ENCODE data around the gene DERL3. TPM values are rescaled to one million over a fixed set of nuclear protein-coding genes. Genes with fewer than 3 reads are reported as not detected.

DERL3 gene
- total RNA-seq, 2 experiments from 2014 or later: 0.66 to 0.98 TPM

DNA sequence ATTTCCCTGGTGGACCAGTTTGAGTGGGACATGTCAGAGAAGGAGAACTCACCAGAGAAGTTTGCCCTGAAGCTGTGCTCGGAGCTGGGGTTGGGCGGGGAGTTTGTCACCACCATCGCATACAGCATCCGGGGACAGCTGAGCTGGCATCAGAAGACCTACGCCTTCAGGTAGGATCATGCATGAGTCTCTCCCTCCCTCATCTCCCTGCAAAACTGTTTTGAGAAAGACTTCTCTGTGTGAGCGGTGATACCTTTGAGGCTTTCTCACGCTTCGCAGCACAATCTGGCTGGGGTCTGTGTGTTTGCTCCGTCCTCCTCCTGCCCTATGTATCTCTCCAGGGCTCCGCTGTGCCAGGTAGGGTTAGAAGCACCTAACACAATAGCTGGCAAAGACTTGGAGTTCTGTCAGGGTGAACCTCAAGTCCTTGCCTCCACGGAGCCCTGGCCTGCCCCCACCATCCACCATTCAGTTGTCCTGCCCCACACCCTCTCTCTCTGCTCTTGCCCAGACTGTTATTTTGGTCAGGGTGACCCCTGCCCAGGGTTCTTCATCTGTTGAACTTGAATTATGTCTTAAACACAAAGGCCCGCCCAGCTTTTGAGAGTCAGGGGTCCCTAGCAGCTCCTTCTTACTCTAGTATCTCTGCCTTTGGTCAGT is 13.4 kb downstream of the DERL3 start:
- H3K4me3 Mint-ChIP-seq: no peak overlapping the region
- no peaks in the 10 kb centered on the region for H3K9me3 ChIP-seq (ENCODE audit: control insufficient read depth in 1 of 2, insufficient read depth in 1 of 2, low read length in 2 of 2)

GRCh38 chr22:23824476-23825245 is 14.1 kb downstream of the DERL3 start:
- H3K36me3 Mint-ChIP-seq (ENCODE audit: low read depth): peaks cover 79% of the 10 kb centered on the region
- no peak overlapping the region for H3K27ac Mint-ChIP-seq

More for the DNA sequence above, 13.4 kb downstream of the DERL3 start:
- peak in 1 of 14 experiments; percentile 5 for DNase-seq
- H3K36me3 ChIP-seq (ENCODE audit: insufficient read depth, low read length): peaks cover 78% of the 10 kb centered on the region
- H3K4me1 Mint-ChIP-seq (ENCODE audit: low read depth): no peaks in the 10 kb centered on the region
- ChIA-PET CTCF (no interaction called here), POLR2A (no interaction called here)
- no peak for ATAC-seq (ENCODE audit: poor library complexity)
- H3K27me3 ChIP-seq (ENCODE audit: control insufficient read depth in 1 of 2, insufficient read depth in 2 of 2, low read length in 2 of 2): no peaks in the 10 kb centered on the region
- no peak overlapping the region for H3K27ac ChIP-seq (ENCODE audit: low read depth in 1 of 2, low read length in 2 of 2)
- H3K36me3 Mint-ChIP-seq (ENCODE audit: low read depth): peaks cover 79% of the 10 kb centered on the region
- H3K4me3 ChIP-seq (ENCODE audit: low read length): no peak overlapping the region
- TF ChIP-seq, protein P1, sequence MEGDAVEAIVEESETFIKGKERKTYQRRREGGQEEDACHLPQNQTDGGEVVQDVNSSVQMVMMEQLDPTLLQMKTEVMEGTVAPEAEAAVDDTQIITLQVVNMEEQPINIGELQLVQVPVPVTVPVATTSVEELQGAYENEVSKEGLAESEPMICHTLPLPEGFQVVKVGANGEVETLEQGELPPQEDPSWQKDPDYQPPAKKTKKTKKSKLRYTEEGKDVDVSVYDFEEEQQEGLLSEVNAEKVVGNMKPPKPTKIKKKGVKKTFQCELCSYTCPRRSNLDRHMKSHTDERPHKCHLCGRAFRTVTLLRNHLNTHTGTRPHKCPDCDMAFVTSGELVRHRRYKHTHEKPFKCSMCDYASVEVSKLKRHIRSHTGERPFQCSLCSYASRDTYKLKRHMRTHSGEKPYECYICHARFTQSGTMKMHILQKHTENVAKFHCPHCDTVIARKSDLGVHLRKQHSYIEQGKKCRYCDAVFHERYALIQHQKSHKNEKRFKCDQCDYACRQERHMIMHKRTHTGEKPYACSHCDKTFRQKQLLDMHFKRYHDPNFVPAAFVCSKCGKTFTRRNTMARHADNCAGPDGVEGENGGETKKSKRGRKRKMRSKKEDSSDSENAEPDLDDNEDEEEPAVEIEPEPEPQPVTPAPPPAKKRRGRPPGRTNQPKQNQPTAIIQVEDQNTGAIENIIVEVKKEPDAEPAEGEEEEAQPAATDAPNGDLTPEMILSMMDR (IDR thresholded peaks at IDR 0.05): no peak
- H3K9me3 Mint-ChIP-seq: no peaks in the 10 kb centered on the region
- H3K27me3 Mint-ChIP-seq: no peaks in the 10 kb centered on the region
- H3K27ac Mint-ChIP-seq: no peak overlapping the region
- peaks cover 5% of the 10 kb centered on the region for H3K4me1 ChIP-seq (ENCODE audit: insufficient read depth, low read length)
- intact Hi-C loops (cut with DNase I, micrococcal nuclease): no loop called here

DNA sequence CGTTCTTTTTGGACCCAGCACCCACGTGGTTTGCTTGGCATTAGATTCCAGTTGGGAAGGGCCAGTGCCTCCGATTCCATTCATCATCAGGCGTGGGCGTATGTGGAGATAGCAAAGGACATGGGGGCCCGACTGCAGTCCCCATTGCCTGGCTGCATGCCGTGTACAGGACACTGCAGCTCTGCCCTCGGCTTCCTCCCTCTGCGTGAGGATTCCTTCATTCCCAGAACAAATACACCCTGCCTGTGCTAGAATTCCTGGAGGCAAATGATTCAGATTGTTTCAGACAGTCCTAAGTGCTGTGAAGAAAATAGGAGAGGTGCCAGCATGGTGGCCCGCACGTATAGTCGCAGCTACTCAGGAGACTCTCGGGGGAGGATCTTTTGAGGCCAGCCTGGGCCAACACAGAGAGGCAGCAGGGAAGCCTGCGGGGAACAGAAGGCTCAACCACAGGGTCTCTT is 15.4 kb downstream of the DERL3 start:
- no peaks in the 10 kb centered on the region for H3K27me3 ChIP-seq (ENCODE audit: control insufficient read depth in 1 of 2, insufficient read depth in 2 of 2, low read length in 2 of 2)
- H3K36me3 ChIP-seq (ENCODE audit: insufficient read depth, low read length): peaks cover 87% of the 10 kb centered on the region
- CTCF ChIA-PET: no interaction called here
- no peaks in the 10 kb centered on the region for H3K9me3 Mint-ChIP-seq
- H3K27ac Mint-ChIP-seq: no peak overlapping the region
- H3K4me3 ChIP-seq (ENCODE audit: low read length): no peak overlapping the region
- no peak overlapping the region for H3K4me3 Mint-ChIP-seq
- no peak overlapping the region for H3K27ac ChIP-seq (ENCODE audit: low read depth in 1 of 2, low read length in 2 of 2)
- peaks cover 5% of the 10 kb centered on the region for H3K4me1 ChIP-seq (ENCODE audit: insufficient read depth, low read length)
- POLR2A ChIA-PET: no interaction called here
- H3K4me1 Mint-ChIP-seq (ENCODE audit: low read depth): no peaks in the 10 kb centered on the region
- intact Hi-C loops (cut with DNase I, micrococcal nuclease): no loop called here
- DNase-seq (peak in 1 of 14 experiments; percentile 6), ATAC-seq (ENCODE audit: poor library complexity) (no peak)
- no peaks in the 10 kb centered on the region for H3K9me3 ChIP-seq (ENCODE audit: control insufficient read depth in 1 of 2, insufficient read depth in 1 of 2, low read length in 2 of 2)
- peaks cover 80% of the 10 kb centered on the region for H3K36me3 Mint-ChIP-seq (ENCODE audit: low read depth)
- no peaks in the 10 kb centered on the region for H3K27me3 Mint-ChIP-seq
- TF ChIP-seq, protein P1 (IDR thresholded peaks at IDR 0.05): no peak

More at GRCh38 chr22:23824476-23825245, 14.1 kb downstream of the DERL3 start:
- H3K4me1 Mint-ChIP-seq (ENCODE audit: low read depth): no peaks in the 10 kb centered on the region
- ChIA-PET CTCF (no interaction called here), POLR2A (no interaction called here)
- no peaks in the 10 kb centered on the region for H3K27me3 ChIP-seq (ENCODE audit: control insufficient read depth in 1 of 2, insufficient read depth in 2 of 2, low read length in 2 of 2)
- no peak overlapping the region for H3K27ac ChIP-seq (ENCODE audit: low read depth in 1 of 2, low read length in 2 of 2)
- H3K4me3 ChIP-seq (ENCODE audit: low read length): no peak overlapping the region
- H3K27me3 Mint-ChIP-seq: no peaks in the 10 kb centered on the region
- H3K9me3 Mint-ChIP-seq: no peaks in the 10 kb centered on the region
- TF ChIP-seq, protein P1 (IDR thresholded peaks at IDR 0.05): no peak
- DNase-seq (peak in 1 of 14 experiments; percentile 8), ATAC-seq (ENCODE audit: poor library complexity) (no peak)
- H3K4me1 ChIP-seq (ENCODE audit: insufficient read depth, low read length): peaks cover 5% of the 10 kb centered on the region
- intact Hi-C loops (cut with DNase I, micrococcal nuclease): no loop called here
- peaks cover 83% of the 10 kb centered on the region for H3K36me3 ChIP-seq (ENCODE audit: insufficient read depth, low read length)
- H3K4me3 Mint-ChIP-seq: no peak overlapping the region
- no peaks in the 10 kb centered on the region for H3K9me3 ChIP-seq (ENCODE audit: control insufficient read depth in 1 of 2, insufficient read depth in 1 of 2, low read length in 2 of 2)
